ENCODE data around the gene SYNE2.
A peak's percentile ranks its signal among the peaks of the same experiment; 100 is the strongest.

SYNE2 gene

GRCh38 chr14:64225151-64225757, 372.4 kb downstream of the SYNE2 start:
- Histone ChIP-seq H3K27ac (ENCODE audit: low read depth, low read length) (no peak overlapping the region), H3K9me3 (ENCODE audit: control insufficient read depth in 1 of 2, low read length in 2 of 2) (no peaks in the 10 kb centered on the region), H3K27me3 (ENCODE audit: control insufficient read depth in 1 of 2, insufficient read depth in 2 of 2, low read length in 2 of 2) (no peaks in the 10 kb centered on the region), H3K4me3 (ENCODE audit: low read depth in 1 of 2, low read length in 2 of 2) (no peak overlapping the region), H3K9ac (ENCODE audit: low read depth in 1 of 2, low read length in 2 of 2) (no peak overlapping the region), H3K4me1 (ENCODE audit: control insufficient read depth in 1 of 2, insufficient read depth in 2 of 2, low read length in 2 of 2) (no peaks in the 10 kb centered on the region), H3K36me3 (ENCODE audit: control insufficient read depth in 1 of 2, insufficient read depth in 2 of 2, low read length in 2 of 2) (peaks cover 53 to 84% of the 10 kb centered on the region in 2 donors)

GRCh38 chr14:64227856-64228255, 375.1 kb downstream of the SYNE2 start:
- no peaks in the 10 kb centered on the region for H3K27me3 ChIP-seq (ENCODE audit: control insufficient read depth in 1 of 2, insufficient read depth in 2 of 2, low read length in 2 of 2)
- H3K9me3 ChIP-seq (ENCODE audit: control insufficient read depth in 1 of 2, low read length in 2 of 2) = no peaks in the 10 kb centered on the region
- H3K36me3 ChIP-seq (ENCODE audit: control insufficient read depth in 1 of 2, insufficient read depth in 2 of 2, low read length in 2 of 2) = peaks cover 39 to 74% of the 10 kb centered on the region in 2 donors
- peaks cover 0 to 5% of the 10 kb centered on the region in 2 donors for H3K4me1 ChIP-seq (ENCODE audit: control insufficient read depth in 1 of 2, insufficient read depth in 2 of 2, low read length in 2 of 2)
- H3K4me3 ChIP-seq (ENCODE audit: low read depth in 1 of 2, low read length in 2 of 2) = no peak overlapping the region
- no peak overlapping the region for H3K9ac ChIP-seq (ENCODE audit: low read depth in 1 of 2, low read length in 2 of 2)
- no peak overlapping the region for H3K27ac ChIP-seq (ENCODE audit: low read depth, low read length)

GRCh38 chr14:64229489-64229888, 376.7 kb downstream of the SYNE2 start:
- H3K27ac ChIP-seq (ENCODE audit: low read depth, low read length) = no peak overlapping the region
- H3K27me3 ChIP-seq (ENCODE audit: control insufficient read depth in 1 of 2, insufficient read depth in 2 of 2, low read length in 2 of 2) = no peaks in the 10 kb centered on the region
- no peak overlapping the region for H3K4me3 ChIP-seq (ENCODE audit: low read depth in 1 of 2, low read length in 2 of 2)
- H3K4me1 ChIP-seq (ENCODE audit: control insufficient read depth in 1 of 2, insufficient read depth in 2 of 2, low read length in 2 of 2) = peaks cover 0 to 5% of the 10 kb centered on the region in 2 donors
- no peak overlapping the region for H3K9ac ChIP-seq (ENCODE audit: low read depth in 1 of 2, low read length in 2 of 2)
- H3K36me3 ChIP-seq (ENCODE audit: control insufficient read depth in 1 of 2, insufficient read depth in 2 of 2, low read length in 2 of 2) = peaks cover 31 to 59% of the 10 kb centered on the region in 2 donors
- no peaks in the 10 kb centered on the region for H3K9me3 ChIP-seq (ENCODE audit: control insufficient read depth in 1 of 2, low read length in 2 of 2)

GRCh38 chr14:64232095-64232838, 379.5 kb downstream of the SYNE2 start:
- no peak overlapping the region for H3K27ac ChIP-seq (ENCODE audit: low read depth, low read length)
- H3K9ac ChIP-seq (ENCODE audit: low read depth in 1 of 2, low read length in 2 of 2) = no peak overlapping the region
- no peaks in the 10 kb centered on the region for H3K27me3 ChIP-seq (ENCODE audit: control insufficient read depth in 1 of 2, insufficient read depth in 2 of 2, low read length in 2 of 2)
- peaks cover 14 to 33% of the 10 kb centered on the region in 2 donors for H3K36me3 ChIP-seq (ENCODE audit: control insufficient read depth in 1 of 2, insufficient read depth in 2 of 2, low read length in 2 of 2)
- no peak overlapping the region for H3K4me3 ChIP-seq (ENCODE audit: low read depth in 1 of 2, low read length in 2 of 2)
- no peaks in the 10 kb centered on the region for H3K9me3 ChIP-seq (ENCODE audit: control insufficient read depth in 1 of 2, low read length in 2 of 2)
- H3K4me1 ChIP-seq (ENCODE audit: control insufficient read depth in 1 of 2, insufficient read depth in 2 of 2, low read length in 2 of 2) = peaks cover 0 to 13% of the 10 kb centered on the region in 2 donors

- Histone ChIP-seq H3K36me3 (ENCODE audit: control insufficient read depth in 1 of 2, insufficient read depth in 2 of 2, low read length in 2 of 2) (peaks cover 10 to 26% of the 10 kb centered on the region in 2 donors), H3K27ac (ENCODE audit: low read depth, low read length) (no peak overlapping the region), H3K4me1 (ENCODE audit: control insufficient read depth in 1 of 2, insufficient read depth in 2 of 2, low read length in 2 of 2) (peaks cover 0 to 13% of the 10 kb centered on the region in 2 donors), H3K9me3 (ENCODE audit: control insufficient read depth in 1 of 2, low read length in 2 of 2) (no peaks in the 10 kb centered on the region), H3K4me3 (ENCODE audit: low read depth in 1 of 2, low read length in 2 of 2) (no peak overlapping the region), H3K9ac (ENCODE audit: low read depth in 1 of 2, low read length in 2 of 2) (no peak overlapping the region), H3K27me3 (ENCODE audit: control insufficient read depth in 1 of 2, insufficient read depth in 2 of 2, low read length in 2 of 2) (no peaks in the 10 kb centered on the region)
Measured at GRCh38 chr14:64232944-64233343, 380.1 kb downstream of the SYNE2 start.

GRCh38 chr14:64233531-64234190, 380.9 kb downstream of the SYNE2 start:
- Histone ChIP-seq H3K4me3 (ENCODE audit: low read depth in 1 of 2, low read length in 2 of 2) (no peak overlapping the region), H3K27ac (ENCODE audit: low read depth, low read length) (no peak overlapping the region), H3K4me1 (ENCODE audit: control insufficient read depth in 1 of 2, insufficient read depth in 2 of 2, low read length in 2 of 2) (peaks cover 0 to 13% of the 10 kb centered on the region in 2 donors), H3K9ac (ENCODE audit: low read depth in 1 of 2, low read length in 2 of 2) (no peak overlapping the region), H3K27me3 (ENCODE audit: control insufficient read depth in 1 of 2, insufficient read depth in 2 of 2, low read length in 2 of 2) (no peaks in the 10 kb centered on the region), H3K9me3 (ENCODE audit: control insufficient read depth in 1 of 2, low read length in 2 of 2) (no peaks in the 10 kb centered on the region), H3K36me3 (ENCODE audit: control insufficient read depth in 1 of 2, insufficient read depth in 2 of 2, low read length in 2 of 2) (peaks cover 4 to 19% of the 10 kb centered on the region in 2 donors)

- H3K27me3 ChIP-seq (ENCODE audit: control insufficient read depth in 1 of 2, insufficient read depth in 2 of 2, low read length in 2 of 2) = no peaks in the 10 kb centered on the region
- no peaks in the 10 kb centered on the region for H3K9me3 ChIP-seq (ENCODE audit: control insufficient read depth in 1 of 2, low read length in 2 of 2)
- H3K36me3 ChIP-seq (ENCODE audit: control insufficient read depth in 1 of 2, insufficient read depth in 2 of 2, low read length in 2 of 2) = peaks cover 4 to 13% of the 10 kb centered on the region in 2 donors
- no peak overlapping the region for H3K4me3 ChIP-seq (ENCODE audit: low read depth in 1 of 2, low read length in 2 of 2)
- peaks cover 0 to 13% of the 10 kb centered on the region in 2 donors for H3K4me1 ChIP-seq (ENCODE audit: control insufficient read depth in 1 of 2, insufficient read depth in 2 of 2, low read length in 2 of 2)
- H3K27ac ChIP-seq (ENCODE audit: low read depth, low read length) = no peak overlapping the region
- no peak overlapping the region for H3K9ac ChIP-seq (ENCODE audit: low read depth in 1 of 2, low read length in 2 of 2)
Measured at GRCh38 chr14:64234877-64235651, 382.3 kb downstream of the SYNE2 start.

GRCh38 chr14:64235652-64236640, 383.1 kb downstream of the SYNE2 start:
- Histone ChIP-seq H3K27me3 (ENCODE audit: control insufficient read depth in 1 of 2, insufficient read depth in 2 of 2, low read length in 2 of 2) (no peaks in the 10 kb centered on the region), H3K9me3 (ENCODE audit: control insufficient read depth in 1 of 2, low read length in 2 of 2) (no peaks in the 10 kb centered on the region), H3K27ac (ENCODE audit: low read depth, low read length) (peak overlapping the region; percentile 47), H3K9ac (ENCODE audit: low read depth in 1 of 2, low read length in 2 of 2) (peak overlapping the region in 1 of 2 donors; percentile 1), H3K4me3 (ENCODE audit: low read depth in 1 of 2, low read length in 2 of 2) (no peak overlapping the region), H3K36me3 (ENCODE audit: control insufficient read depth in 1 of 2, insufficient read depth in 2 of 2, low read length in 2 of 2) (peaks cover 0 to 12% of the 10 kb centered on the region in 2 donors), H3K4me1 (ENCODE audit: control insufficient read depth in 1 of 2, insufficient read depth in 2 of 2, low read length in 2 of 2) (peaks cover 0 to 13% of the 10 kb centered on the region in 2 donors)

GRCh38 chr14:64238049-64238448, 385.2 kb downstream of the SYNE2 start:
- no peak overlapping the region for H3K4me3 ChIP-seq (ENCODE audit: low read depth in 1 of 2, low read length in 2 of 2)
- no peaks in the 10 kb centered on the region for H3K27me3 ChIP-seq (ENCODE audit: control insufficient read depth in 1 of 2, insufficient read depth in 2 of 2, low read length in 2 of 2)
- no peak overlapping the region for H3K27ac ChIP-seq (ENCODE audit: low read depth, low read length)
- H3K9me3 ChIP-seq (ENCODE audit: control insufficient read depth in 1 of 2, low read length in 2 of 2) = no peaks in the 10 kb centered on the region
- peaks cover 0 to 8% of the 10 kb centered on the region in 2 donors for H3K4me1 ChIP-seq (ENCODE audit: control insufficient read depth in 1 of 2, insufficient read depth in 2 of 2, low read length in 2 of 2)
- no peak overlapping the region for H3K9ac ChIP-seq (ENCODE audit: low read depth in 1 of 2, low read length in 2 of 2)
- no peaks in the 10 kb centered on the region for H3K36me3 ChIP-seq (ENCODE audit: control insufficient read depth in 1 of 2, insufficient read depth in 2 of 2, low read length in 2 of 2)
